AG04450 (cell line): ENCODE data around the gene DNAI7. TPM values are rescaled to one million over a fixed set of nuclear protein-coding genes. Genes with fewer than 3 reads are reported as not detected.

Experiments
- CTCF ChIA-PET: fragments of 300-600, 350-600 bp; formaldehyde crosslinking; extraction: SDS; loops from one replicate; lab custom pipeline; 2022; ENCODE audit warnings: antibody characterized with exemption, inconsistent platforms; lab: Charles Lee
- POLR2A ChIA-PET: fragments of 350-600 bp; formaldehyde crosslinking; extraction: SDS; loops from one replicate; lab custom pipeline; 2021; ENCODE audit warnings: antibody characterized with exemption, inconsistent platforms; lab: Yijun Ruan, JAX
- DNase-seq: peaks from one replicate; pipeline ENCODE4 v3.0.0-alpha.2; 2011; ENCODE audit warnings: low read depth, low spot score
- H3K27ac ChIP-seq: one replicate; pipeline ENCODE4 v1.5.1; 2012; ENCODE audit warnings: low read depth, low read length, control low read depth
- H3K27me3 ChIP-seq: one replicate; pipeline ENCODE4 v1.6.0; 2012; ENCODE audit warnings: low read length; ENCODE audit not compliant: control insufficient read depth, insufficient read depth
- H3K4me3 ChIP-seq: 2 replicates; pipeline ENCODE4 v1.5.1; 2011; ENCODE audit warnings: mild to moderate bottlenecking, low read depth, low read length, control low read depth
- H3K9me3 ChIP-seq: 2 replicates; pipeline ENCODE4 v1.5.1; 2012; ENCODE audit warnings: low read length; ENCODE audit not compliant: control insufficient read depth, insufficient read depth
- CTCF ChIP-seq: IDR thresholded peaks from 2 replicates; pipeline ENCODE4 v1.5.1; 2011; ENCODE audit warnings: low read depth, low read length, control low read depth, inconsistent platforms
- polyA plus RNA-seq: library from polyadenylated mRNA; depleted of rRNA; stranded (reverse); fragments of >200 nt; gene quantifications from 2 replicates; pipeline ENCODE4 v1.2.3, GENCODE V29; 2011

The DNAI7 gene
- polyA plus RNA-seq, 1 experiment, result 0.26 TPM

- H3K27ac ChIP-seq, result no peak overlapping the region
- no peak for DNase-seq
- ChIA-PET CTCF (interaction anchor here (3.1 kb wide), 1 partner anchor 144 kb away, joined by 12 read pairs; no protein-coding TSS in a partner anchor), POLR2A (no interaction called here)
- H3K4me3 ChIP-seq, result no peak overlapping the region
- no peak for TF ChIP-seq CTCF
- no peaks in the 10 kb centered on the region for H3K27me3 ChIP-seq
- no peaks in the 10 kb centered on the region for H3K9me3 ChIP-seq
Observed at GRCh38 chr12:25135531-25136154, 59.3 kb downstream of the DNAI7 start.

- Histone ChIP-seq H3K27me3 (no peaks in the 10 kb centered on the region), H3K27ac (no peak overlapping the region), H3K4me3 (no peak overlapping the region), H3K9me3 (no peaks in the 10 kb centered on the region)
- CTCF ChIA-PET, result interaction anchor here (0.6 to 8.1 kb wide), 10 partner anchors 10 to 1570 kb away, joined by 3 to 131 read pairs (median 4); no protein-coding TSS in a partner anchor
- TF ChIP-seq CTCF, result no peak
- POLR2A ChIA-PET, result no interaction called here
- no peak for DNase-seq
Observed at GRCh38 chr12:25131270-25131669, 63.7 kb downstream of the DNAI7 start.

GRCh38 chr12:25130741-25131188, 64.2 kb downstream of the DNAI7 start:
- H3K27ac ChIP-seq, result no peak overlapping the region
- ChIA-PET POLR2A (no interaction called here), CTCF (interaction anchor here (0.6 to 8.1 kb wide), 11 partner anchors 9 to 1569 kb away, joined by 3 to 131 read pairs (median 4); no protein-coding TSS in a partner anchor)
- peak; percentile 16 for DNase-seq
- H3K9me3 ChIP-seq, result no peaks in the 10 kb centered on the region
- no peaks in the 10 kb centered on the region for H3K27me3 ChIP-seq
- H3K4me3 ChIP-seq, result no peak overlapping the region
- peak; percentile 61 for TF ChIP-seq CTCF

GRCh38 chr12:25126746-25127145, 68.2 kb downstream of the DNAI7 start:
- no peak for DNase-seq
- Histone ChIP-seq H3K27me3 (no peaks in the 10 kb centered on the region), H3K27ac (no peak overlapping the region), H3K4me3 (no peak overlapping the region), H3K9me3 (no peaks in the 10 kb centered on the region)
- CTCF ChIA-PET, result interaction anchor here (0.9 to 8.1 kb wide), 2 partner anchors 129 to 135 kb away, joined by 3 to 131 read pairs; no protein-coding TSS in a partner anchor
- POLR2A ChIA-PET, result no interaction called here
- no peak for TF ChIP-seq CTCF

GRCh38 chr12:25126101-25126500, 68.9 kb downstream of the DNAI7 start:
- no peak overlapping the region for H3K4me3 ChIP-seq
- no peak for DNase-seq
- CTCF ChIA-PET, result interaction anchor here (0.9 to 8.1 kb wide), 2 partner anchors 128 to 134 kb away, joined by 3 to 131 read pairs; no protein-coding TSS in a partner anchor
- no peaks in the 10 kb centered on the region for H3K9me3 ChIP-seq
- H3K27ac ChIP-seq, result no peak overlapping the region
- POLR2A ChIA-PET, result no interaction called here
- H3K27me3 ChIP-seq, result no peaks in the 10 kb centered on the region
- no peak for TF ChIP-seq CTCF
